ENCODE data around the gene HDAC4.

Gene HDAC4

GRCh38 chr2:239343946-239344856 lies 56.6 kb downstream of the HDAC4 start:
- no peak for DNase-seq

- no peak for DNase-seq
Measured at GRCh38 chr2:239343460-239343859, 57.4 kb downstream of the HDAC4 start.

GRCh38 chr2:239341840-239342239 lies 59.0 kb downstream of the HDAC4 start:
- no peak for DNase-seq

GRCh38 chr2:239341146-239341732 lies 59.6 kb downstream of the HDAC4 start:
- no peak for DNase-seq

- peak; percentile 69 for DNase-seq
Measured at GRCh38 chr2:239339726-239340601, 60.9 kb downstream of the HDAC4 start.

- no peak for DNase-seq
Measured at GRCh38 chr2:239339241-239339640, 61.6 kb downstream of the HDAC4 start.

GRCh38 chr2:239337877-239338484 lies 62.8 kb downstream of the HDAC4 start:
- DNase-seq: no peak

- no peak for DNase-seq
Measured at GRCh38 chr2:239337122-239337876, 63.5 kb downstream of the HDAC4 start.

- DNase-seq: no peak
Measured at GRCh38 chr2:239331560-239331959, 69.3 kb downstream of the HDAC4 start.

- no peak for DNase-seq
Measured at GRCh38 chr2:239330836-239331235, 70.0 kb downstream of the HDAC4 start.

- DNase-seq: no peak
Measured at GRCh38 chr2:239329972-239330572, 70.7 kb downstream of the HDAC4 start.

- no peak for DNase-seq
Measured at GRCh38 chr2:239329284-239329971, 71.4 kb downstream of the HDAC4 start.

- no peak for DNase-seq
Measured at GRCh38 chr2:239328351-239329191, 72.2 kb downstream of the HDAC4 start.

GRCh38 chr2:239327536-239328350 lies 73.1 kb downstream of the HDAC4 start:
- no peak for DNase-seq

GRCh38 chr2:239326831-239327535 lies 73.8 kb downstream of the HDAC4 start:
- DNase-seq: peak; percentile 90

GRCh38 chr2:239324456-239324855 lies 76.4 kb downstream of the HDAC4 start:
- no peak for DNase-seq

GRCh38 chr2:239323447-239323846 lies 77.4 kb downstream of the HDAC4 start:
- DNase-seq: no peak

- DNase-seq: no peak
Measured at GRCh38 chr2:239322416-239323086, 78.3 kb downstream of the HDAC4 start.

Measured in activated CD4-positive, alpha-beta T cell treated with anti-CD3 and anti-CD28 coated beads, Interleukin-10, Interleukin-2, amounts not matched to agents 100 ng/mL and 50 ng/mL, durations not matched to agents 16 hours and 8 hours (primary cell).